ENCODE data around the gene EEA1.

DNA sequence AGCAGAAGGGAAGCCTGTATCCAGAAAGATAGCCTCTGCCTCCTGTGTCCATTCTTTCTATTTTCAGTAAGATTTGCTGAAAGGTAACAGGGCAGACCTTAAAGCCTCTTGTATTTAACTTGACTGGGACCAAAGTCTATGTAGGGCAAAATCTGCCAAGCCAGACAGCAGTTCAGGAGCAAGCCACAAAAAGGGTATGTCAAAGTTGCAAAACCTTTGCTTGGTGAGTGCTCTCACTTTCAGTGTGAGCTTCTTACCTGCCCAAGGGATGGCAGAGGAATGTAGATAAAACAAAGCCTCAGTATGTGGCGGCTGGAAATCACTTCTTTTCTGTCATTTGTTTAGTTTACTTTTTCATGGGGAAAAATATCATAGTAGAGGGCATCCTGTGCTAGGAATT is 163.2 kb downstream of the EEA1 start:
- TF ChIP-seq, protein P1, sequence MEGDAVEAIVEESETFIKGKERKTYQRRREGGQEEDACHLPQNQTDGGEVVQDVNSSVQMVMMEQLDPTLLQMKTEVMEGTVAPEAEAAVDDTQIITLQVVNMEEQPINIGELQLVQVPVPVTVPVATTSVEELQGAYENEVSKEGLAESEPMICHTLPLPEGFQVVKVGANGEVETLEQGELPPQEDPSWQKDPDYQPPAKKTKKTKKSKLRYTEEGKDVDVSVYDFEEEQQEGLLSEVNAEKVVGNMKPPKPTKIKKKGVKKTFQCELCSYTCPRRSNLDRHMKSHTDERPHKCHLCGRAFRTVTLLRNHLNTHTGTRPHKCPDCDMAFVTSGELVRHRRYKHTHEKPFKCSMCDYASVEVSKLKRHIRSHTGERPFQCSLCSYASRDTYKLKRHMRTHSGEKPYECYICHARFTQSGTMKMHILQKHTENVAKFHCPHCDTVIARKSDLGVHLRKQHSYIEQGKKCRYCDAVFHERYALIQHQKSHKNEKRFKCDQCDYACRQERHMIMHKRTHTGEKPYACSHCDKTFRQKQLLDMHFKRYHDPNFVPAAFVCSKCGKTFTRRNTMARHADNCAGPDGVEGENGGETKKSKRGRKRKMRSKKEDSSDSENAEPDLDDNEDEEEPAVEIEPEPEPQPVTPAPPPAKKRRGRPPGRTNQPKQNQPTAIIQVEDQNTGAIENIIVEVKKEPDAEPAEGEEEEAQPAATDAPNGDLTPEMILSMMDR (IDR thresholded peaks at IDR 0.05; ENCODE audit: poor library complexity, severe bottlenecking) = no peak
- TF ChIP-seq MXI1 (conservative IDR thresholded peaks at IDR 0.05; ENCODE audit: poor library complexity, severe bottlenecking) = no peak
- TF ChIP-seq EZH2 (IDR thresholded peaks at IDR 0.05; ENCODE audit: borderline replicate concordance, insufficient read depth, low read length, poor library complexity, severe bottlenecking) = no peak
- no peak for TF ChIP-seq POLR2AphosphoS5 (IDR thresholded peaks at IDR 0.05)
- TF ChIP-seq, protein P2, sequence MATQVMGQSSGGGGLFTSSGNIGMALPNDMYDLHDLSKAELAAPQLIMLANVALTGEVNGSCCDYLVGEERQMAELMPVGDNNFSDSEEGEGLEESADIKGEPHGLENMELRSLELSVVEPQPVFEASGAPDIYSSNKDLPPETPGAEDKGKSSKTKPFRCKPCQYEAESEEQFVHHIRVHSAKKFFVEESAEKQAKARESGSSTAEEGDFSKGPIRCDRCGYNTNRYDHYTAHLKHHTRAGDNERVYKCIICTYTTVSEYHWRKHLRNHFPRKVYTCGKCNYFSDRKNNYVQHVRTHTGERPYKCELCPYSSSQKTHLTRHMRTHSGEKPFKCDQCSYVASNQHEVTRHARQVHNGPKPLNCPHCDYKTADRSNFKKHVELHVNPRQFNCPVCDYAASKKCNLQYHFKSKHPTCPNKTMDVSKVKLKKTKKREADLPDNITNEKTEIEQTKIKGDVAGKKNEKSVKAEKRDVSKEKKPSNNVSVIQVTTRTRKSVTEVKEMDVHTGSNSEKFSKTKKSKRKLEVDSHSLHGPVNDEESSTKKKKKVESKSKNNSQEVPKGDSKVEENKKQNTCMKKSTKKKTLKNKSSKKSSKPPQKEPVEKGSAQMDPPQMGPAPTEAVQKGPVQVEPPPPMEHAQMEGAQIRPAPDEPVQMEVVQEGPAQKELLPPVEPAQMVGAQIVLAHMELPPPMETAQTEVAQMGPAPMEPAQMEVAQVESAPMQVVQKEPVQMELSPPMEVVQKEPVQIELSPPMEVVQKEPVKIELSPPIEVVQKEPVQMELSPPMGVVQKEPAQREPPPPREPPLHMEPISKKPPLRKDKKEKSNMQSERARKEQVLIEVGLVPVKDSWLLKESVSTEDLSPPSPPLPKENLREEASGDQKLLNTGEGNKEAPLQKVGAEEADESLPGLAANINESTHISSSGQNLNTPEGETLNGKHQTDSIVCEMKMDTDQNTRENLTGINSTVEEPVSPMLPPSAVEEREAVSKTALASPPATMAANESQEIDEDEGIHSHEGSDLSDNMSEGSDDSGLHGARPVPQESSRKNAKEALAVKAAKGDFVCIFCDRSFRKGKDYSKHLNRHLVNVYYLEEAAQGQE (IDR thresholded peaks at IDR 0.05; ENCODE audit: borderline replicate concordance) = no peak
- TF ChIP-seq RAD21 (conservative IDR thresholded peaks at IDR 0.05) = no peak
- TF ChIP-seq EP300 (conservative IDR thresholded peaks at IDR 0.05; ENCODE audit: poor library complexity, severe bottlenecking) = no peak
- TF ChIP-seq TAF1 (IDR thresholded peaks at IDR 0.05; ENCODE audit: low read depth) = no peak

Measured in neural cell (in vitro differentiated cells).